HEK293 (cell line): ENCODE measurements around the gene INPP4B.

Experiments used
- CTCF ChIA-PET: fragments of 350-600 bp; formaldehyde crosslinking; extraction: SDS; loops from one replicate; lab custom pipeline; 2021; ENCODE audit warnings: antibody characterized with exemption; lab: Yijun Ruan, JAX
- POLR2A ChIA-PET: fragments of 300-600 bp; formaldehyde crosslinking; extraction: SDS; loops from one replicate; lab custom pipeline; 2020; ENCODE audit warnings: antibody characterized with exemption, inconsistent platforms; lab: Yijun Ruan, JAX
- H3K27ac ChIP-seq: fragments of 200-500 bp; sonication (Bioruptor generic); 2 replicates; pipeline ENCODE4 v1.5.1; 2014; ENCODE audit warnings: low read depth, low read length, control low read depth, inconsistent platforms; ENCODE audit errors: extremely low read depth
- H3K36me3 ChIP-seq, 2 experiments: fragments of 200-500 bp in 1 of 2; sonication (Bioruptor generic) in 1 of 2; 1 replicate in 1 of 2; 2 replicates in 1 of 2; pipeline ENCODE4 v1.5.1; 2014 to 2017; ENCODE audit warnings: inconsistent platforms in 2 of 2, low read length in 2 of 2; ENCODE audit not compliant: control insufficient read depth in 2 of 2, insufficient read depth in 1 of 2
- H3K4me1 ChIP-seq: fragments of 200-500 bp; sonication (Bioruptor generic); 2 replicates; pipeline ENCODE4 v1.5.1; 2014; ENCODE audit warnings: mild to moderate bottlenecking, low read length, inconsistent platforms; ENCODE audit not compliant: control insufficient read depth, insufficient read depth
- H3K4me3 ChIP-seq: 2 replicates; pipeline ENCODE4 v1.5.1; 2011; ENCODE audit warnings: low read depth, mild to moderate bottlenecking, control low read depth, low read length, moderate library complexity
- H3K9me3 ChIP-seq: fragments of 200-500 bp; sonication (Bioruptor generic); 2 replicates; pipeline ENCODE4 v1.5.1; 2014; ENCODE audit warnings: low read depth, low read length, inconsistent platforms; ENCODE audit not compliant: control insufficient read depth, insufficient read depth
- BCL11B ChIP-seq: fragments of 450-650 bp; formaldehyde crosslinking; IDR thresholded peaks from 2 replicates; pipeline ENCODE4 v1.5.1; 2016; ENCODE audit warnings: low read depth, missing biosample characterization, missing genetic modification characterization
- KLF17 ChIP-seq: fragments of 450-650 bp; formaldehyde crosslinking; IDR thresholded peaks from 2 replicates; pipeline ENCODE4 v1.5.1; 2016; ENCODE audit warnings: missing biosample characterization, missing genetic modification characterization
- SP2 ChIP-seq: fragments of 450-650 bp; formaldehyde crosslinking; IDR thresholded peaks from 2 replicates; pipeline ENCODE4 v1.5.1; 2016; ENCODE audit warnings: missing biosample characterization, missing genetic modification characterization
- YY1 ChIP-seq: fragments of 450-650 bp; formaldehyde crosslinking; IDR thresholded peaks from 2 replicates; pipeline ENCODE4 v1.5.1; 2018; ENCODE audit warnings: missing biosample characterization, missing genetic modification characterization
- ZBTB17 ChIP-seq: fragments of 450-650 bp; formaldehyde crosslinking; IDR thresholded peaks from 2 replicates; pipeline ENCODE4 v1.5.1; 2016; ENCODE audit warnings: missing biosample characterization, missing genetic modification characterization
- ZBTB21 ChIP-seq: fragments of 450-650 bp; formaldehyde crosslinking; IDR thresholded peaks from 2 replicates; pipeline ENCODE4 v1.5.1; 2017; ENCODE audit warnings: missing biosample characterization, missing genetic modification characterization
- ZIC2 ChIP-seq: fragments of 450-650 bp; formaldehyde crosslinking; IDR thresholded peaks from 2 replicates; pipeline ENCODE4 v1.5.1; 2016; ENCODE audit warnings: missing biosample characterization, missing genetic modification characterization
- ZNF114 ChIP-seq: fragments of 450-650 bp; formaldehyde crosslinking; IDR thresholded peaks from 2 replicates; pipeline ENCODE4 v1.5.0; 2017; ENCODE audit warnings: missing biosample characterization, missing genetic modification characterization
- ZNF155 ChIP-seq: fragments of 450-650 bp; formaldehyde crosslinking; IDR thresholded peaks from 2 replicates; pipeline ENCODE4 v1.5.1; 2016; ENCODE audit warnings: missing biosample characterization, missing genetic modification characterization
- ZNF184 ChIP-seq: fragments of 450-650 bp; IDR thresholded peaks from 2 replicates; pipeline ENCODE4 v1.5.1; 2018; ENCODE audit warnings: missing biosample characterization, mild to moderate bottlenecking, missing genetic modification characterization
- ZNF239 ChIP-seq: fragments of 450-650 bp; formaldehyde crosslinking; IDR thresholded peaks from 2 replicates; pipeline ENCODE4 v1.5.1; 2016; ENCODE audit warnings: missing biosample characterization, missing genetic modification characterization
- ZNF248 ChIP-seq: fragments of 450-650 bp; formaldehyde crosslinking; IDR thresholded peaks from 2 replicates; pipeline ENCODE4 v1.5.1; 2017; ENCODE audit warnings: missing biosample characterization, missing genetic modification characterization
- ZNF266 ChIP-seq: fragments of 450-650 bp; formaldehyde crosslinking; IDR thresholded peaks from 2 replicates; pipeline ENCODE4 v1.5.1; 2016; ENCODE audit warnings: missing biosample characterization, missing genetic modification characterization, low read depth
- ZNF585B ChIP-seq: fragments of 450-650 bp; formaldehyde crosslinking; IDR thresholded peaks from 2 replicates; pipeline ENCODE4 v1.5.1; 2016; ENCODE audit warnings: missing biosample characterization, missing genetic modification characterization
- ZNF596 ChIP-seq: fragments of 450-650 bp; IDR thresholded peaks from 2 replicates; pipeline ENCODE4 v1.5.0; 2018; ENCODE audit warnings: missing biosample characterization, mild to moderate bottlenecking, missing genetic modification characterization, moderate library complexity
- ZNF600 ChIP-seq: fragments of 450-650 bp; formaldehyde crosslinking; IDR thresholded peaks from 2 replicates; pipeline ENCODE4 v1.5.1; 2016; ENCODE audit warnings: missing biosample characterization, missing genetic modification characterization
- ZNF621 ChIP-seq: fragments of 450-650 bp; formaldehyde crosslinking; IDR thresholded peaks from 2 replicates; pipeline ENCODE4 v1.5.1; 2017; ENCODE audit warnings: missing biosample characterization, missing genetic modification characterization
- ZNF629 ChIP-seq: fragments of 450-650 bp; formaldehyde crosslinking; IDR thresholded peaks from 2 replicates; pipeline ENCODE4 v1.5.1; 2017; ENCODE audit warnings: missing biosample characterization, missing genetic modification characterization
- ZNF768 ChIP-seq: fragments of 450-650 bp; formaldehyde crosslinking; IDR thresholded peaks from 2 replicates; pipeline ENCODE4 v1.5.1; 2018; ENCODE audit warnings: missing biosample characterization, mild to moderate bottlenecking, missing genetic modification characterization
- ZNF785 ChIP-seq: fragments of 450-650 bp; formaldehyde crosslinking; IDR thresholded peaks from 2 replicates; pipeline ENCODE4 v1.5.1; 2016; ENCODE audit warnings: missing biosample characterization, missing genetic modification characterization
- ZNF843 ChIP-seq: fragments of 450-650 bp; formaldehyde crosslinking; IDR thresholded peaks from 2 replicates; pipeline ENCODE4 v1.5.1; 2016; ENCODE audit warnings: missing biosample characterization, missing genetic modification characterization
- ZXDB ChIP-seq: fragments of 450-650 bp; formaldehyde crosslinking; IDR thresholded peaks from 2 replicates; pipeline ENCODE4 v1.5.1; 2016; ENCODE audit warnings: missing biosample characterization, missing genetic modification characterization
- TF ChIP-seq, protein P1 (sequence below): fragments of 450-650 bp; formaldehyde crosslinking; IDR thresholded peaks from 2 replicates; pipeline ENCODE4 v1.5.1; 2016; ENCODE audit warnings: missing biosample characterization, missing genetic modification characterization, low read depth
- TF ChIP-seq, protein P2 (sequence below): fragments of 450-650 bp; formaldehyde crosslinking; IDR thresholded peaks from 2 replicates; pipeline ENCODE4 v1.5.1; 2016; ENCODE audit warnings: missing biosample characterization, missing genetic modification characterization
- TF ChIP-seq, protein P3 (sequence below): fragments of 450-650 bp; formaldehyde crosslinking; IDR thresholded peaks from 2 replicates; pipeline ENCODE4 v1.5.1; 2017; ENCODE audit warnings: missing biosample characterization, missing genetic modification characterization
- TF ChIP-seq, protein P4 (sequence below): fragments of 450-650 bp; formaldehyde crosslinking; IDR thresholded peaks from 2 replicates; pipeline ENCODE4 v1.5.1; 2017; ENCODE audit warnings: missing biosample characterization, missing genetic modification characterization

INPP4B gene

GRCh38 chr4:142566777-142567176 is 279.3 kb downstream of the INPP4B start:
- POLR2A ChIA-PET: no interaction called here
- CTCF ChIA-PET: interaction anchor here (0.9 kb wide), 1 partner anchor 218 kb away, joined by 3 read pairs; no protein-coding TSS in a partner anchor
- no peaks in the 10 kb centered on the region for H3K36me3 ChIP-seq
- H3K4me3 ChIP-seq: no peak overlapping the region
- TF ChIP-seq ZNF585B (tag by site-specific recombination) (no peak), ZNF621 (no peak), ZNF600 (tag by site-specific recombination) (no peak), ZNF114 (no peak), ZNF266 (no peak), ZBTB17 (tag by site-specific recombination) (no peak), ZNF596 (no peak), SP2 (tag by site-specific recombination) (no peak), ZNF843 (tag by site-specific recombination) (no peak), ZXDB (tag by site-specific recombination) (no peak), YY1 (tag by site-specific recombination) (no peak), ZNF184 (tag by site-specific recombination) (no peak), ZNF785 (no peak), ZIC2 (no peak), ZBTB21 (tag by site-specific recombination) (no peak), ZNF239 (tag by site-specific recombination) (no peak)
- TF ChIP-seq, protein P1, sequence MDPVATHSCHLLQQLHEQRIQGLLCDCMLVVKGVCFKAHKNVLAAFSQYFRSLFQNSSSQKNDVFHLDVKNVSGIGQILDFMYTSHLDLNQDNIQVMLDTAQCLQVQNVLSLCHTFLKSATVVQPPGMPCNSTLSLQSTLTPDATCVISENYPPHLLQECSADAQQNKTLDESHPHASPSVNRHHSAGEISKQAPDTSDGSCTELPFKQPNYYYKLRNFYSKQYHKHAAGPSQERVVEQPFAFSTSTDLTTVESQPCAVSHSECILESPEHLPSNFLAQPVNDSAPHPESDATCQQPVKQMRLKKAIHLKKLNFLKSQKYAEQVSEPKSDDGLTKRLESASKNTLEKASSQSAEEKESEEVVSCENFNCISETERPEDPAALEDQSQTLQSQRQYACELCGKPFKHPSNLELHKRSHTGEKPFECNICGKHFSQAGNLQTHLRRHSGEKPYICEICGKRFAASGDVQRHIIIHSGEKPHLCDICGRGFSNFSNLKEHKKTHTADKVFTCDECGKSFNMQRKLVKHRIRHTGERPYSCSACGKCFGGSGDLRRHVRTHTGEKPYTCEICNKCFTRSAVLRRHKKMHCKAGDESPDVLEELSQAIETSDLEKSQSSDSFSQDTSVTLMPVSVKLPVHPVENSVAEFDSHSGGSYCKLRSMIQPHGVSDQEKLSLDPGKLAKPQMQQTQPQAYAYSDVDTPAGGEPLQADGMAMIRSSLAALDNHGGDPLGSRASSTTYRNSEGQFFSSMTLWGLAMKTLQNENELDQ (tag by site-specific recombination): no peak
- TF ChIP-seq, protein P2, sequence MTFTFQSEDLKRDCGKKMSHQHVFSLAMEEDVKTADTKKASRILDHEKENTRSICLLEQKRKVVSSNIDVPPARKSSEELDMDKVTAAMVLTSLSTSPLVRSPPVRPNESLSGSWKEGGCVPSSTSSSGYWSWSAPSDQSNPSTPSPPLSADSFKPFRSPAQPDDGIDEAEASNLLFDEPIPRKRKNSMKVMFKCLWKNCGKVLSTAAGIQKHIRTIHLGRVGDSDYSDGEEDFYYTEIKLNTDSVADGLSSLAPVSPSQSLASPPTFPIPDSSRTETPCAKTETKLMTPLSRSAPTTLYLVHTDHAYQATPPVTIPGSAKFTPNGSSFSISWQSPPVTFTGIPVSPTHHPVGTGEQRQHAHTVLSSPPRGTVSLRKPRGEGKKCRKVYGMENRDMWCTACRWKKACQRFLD (tag by site-specific recombination): no peak
- TF ChIP-seq, protein P3, sequence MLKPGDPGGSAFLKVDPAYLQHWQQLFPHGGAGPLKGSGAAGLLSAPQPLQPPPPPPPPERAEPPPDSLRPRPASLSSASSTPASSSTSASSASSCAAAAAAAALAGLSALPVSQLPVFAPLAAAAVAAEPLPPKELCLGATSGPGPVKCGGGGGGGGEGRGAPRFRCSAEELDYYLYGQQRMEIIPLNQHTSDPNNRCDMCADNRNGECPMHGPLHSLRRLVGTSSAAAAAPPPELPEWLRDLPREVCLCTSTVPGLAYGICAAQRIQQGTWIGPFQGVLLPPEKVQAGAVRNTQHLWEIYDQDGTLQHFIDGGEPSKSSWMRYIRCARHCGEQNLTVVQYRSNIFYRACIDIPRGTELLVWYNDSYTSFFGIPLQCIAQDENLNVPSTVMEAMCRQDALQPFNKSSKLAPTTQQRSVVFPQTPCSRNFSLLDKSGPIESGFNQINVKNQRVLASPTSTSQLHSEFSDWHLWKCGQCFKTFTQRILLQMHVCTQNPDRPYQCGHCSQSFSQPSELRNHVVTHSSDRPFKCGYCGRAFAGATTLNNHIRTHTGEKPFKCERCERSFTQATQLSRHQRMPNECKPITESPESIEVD (tag by site-specific recombination): no peak
- TF ChIP-seq, protein P4, sequence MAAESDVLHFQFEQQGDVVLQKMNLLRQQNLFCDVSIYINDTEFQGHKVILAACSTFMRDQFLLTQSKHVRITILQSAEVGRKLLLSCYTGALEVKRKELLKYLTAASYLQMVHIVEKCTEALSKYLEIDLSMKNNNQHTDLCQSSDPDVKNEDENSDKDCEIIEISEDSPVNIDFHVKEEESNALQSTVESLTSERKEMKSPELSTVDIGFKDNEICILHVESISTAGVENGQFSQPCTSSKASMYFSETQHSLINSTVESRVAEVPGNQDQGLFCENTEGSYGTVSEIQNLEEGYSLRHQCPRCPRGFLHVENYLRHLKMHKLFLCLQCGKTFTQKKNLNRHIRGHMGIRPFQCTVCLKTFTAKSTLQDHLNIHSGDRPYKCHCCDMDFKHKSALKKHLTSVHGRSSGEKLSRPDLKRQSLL (tag by site-specific recombination): no peak
- H3K27ac ChIP-seq: no peak overlapping the region
- no peaks in the 10 kb centered on the region for H3K4me1 ChIP-seq
- H3K9me3 ChIP-seq: no peaks in the 10 kb centered on the region

DNA sequence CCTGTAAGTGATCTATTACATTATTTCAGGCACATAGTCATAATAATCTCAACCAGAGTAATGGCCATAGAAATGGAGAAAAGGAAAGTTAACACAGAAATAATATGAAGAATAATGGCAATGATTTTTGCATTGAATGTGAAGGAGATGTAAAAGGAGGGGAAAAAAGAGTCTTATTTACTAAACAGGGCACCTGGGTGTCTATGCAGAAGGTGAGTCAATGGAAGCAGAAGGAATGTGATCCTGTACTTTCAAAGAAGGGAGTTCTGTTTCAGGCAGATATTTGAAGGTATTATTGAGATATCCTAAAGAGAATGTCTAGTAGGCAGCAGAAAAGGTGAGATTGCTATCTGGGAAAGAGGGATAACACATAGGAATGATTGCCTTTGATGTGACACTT is 279.9 kb downstream of the INPP4B start:
- POLR2A ChIA-PET: no interaction called here
- TF ChIP-seq ZNF629 (tag by site-specific recombination): no peak
- no peak for TF ChIP-seq BCL11B
- no peak for TF ChIP-seq ZNF155 (tag by site-specific recombination)
- no peak for TF ChIP-seq KLF17 (tag by site-specific recombination)
- no peak for TF ChIP-seq ZNF768 (tag by site-specific recombination)
- no peak for TF ChIP-seq ZNF114
- no peak for TF ChIP-seq ZNF248
- TF ChIP-seq, all 188 proteins: peak for 0
- no peak overlapping the region for H3K4me3 ChIP-seq
- H3K4me1 ChIP-seq: no peaks in the 10 kb centered on the region
- CTCF ChIA-PET: interaction anchor here (0.9 kb wide), 1 partner anchor 217 kb away, joined by 3 read pairs; no protein-coding TSS in a partner anchor
- H3K36me3 ChIP-seq: no peaks in the 10 kb centered on the region
- H3K9me3 ChIP-seq: no peaks in the 10 kb centered on the region
- no peak overlapping the region for H3K27ac ChIP-seq
